Measurements from ENCODE around the gene GTSE1. TPM values are rescaled to one million over a fixed set of nuclear protein-coding genes. Genes with fewer than 3 reads are reported as not detected.

GTSE1 gene
- total and polyA plus RNA-seq, 2 of the 13 experiments (the other 11 are each of a cell fraction or from before 2014, with no cell fraction given): 10.7 to 13.5 TPM

GRCh38 chr22:46267431-46268279 lies 29.0 kb upstream of the GTSE1 start, which contains the start of gene TTC38 (continued):
- peak; percentile 92 for TF ChIP-seq SKIL (CRISPR knock-in tag; IDR thresholded peaks at IDR 0.05; ENCODE audit: borderline replicate concordance)
- peak; percentile 92 for TF ChIP-seq RXRA (CRISPR knock-in tag; IDR thresholded peaks at IDR 0.05)
- no peak; the same call in 1 of the 2 replicates for TF ChIP-seq ZFP36L1 (CRISPR knock-in tag; IDR thresholded peaks at IDR 0.05)
- no peak for TF ChIP-seq ZKSCAN5 (CRISPR knock-in tag; IDR thresholded peaks at IDR 0.05)
- TF ChIP-seq ZNF414 (CRISPR knock-in tag; IDR thresholded peaks at IDR 0.05): no peak
- no peak for TF ChIP-seq ZBTB1 (CRISPR knock-in tag; IDR thresholded peaks at IDR 0.05; ENCODE audit: borderline replicate concordance)
- 0 out of 2 replicates have a peak, but pooled peaks have one; percentile 69 for TF ChIP-seq ZNF331 (CRISPR knock-in tag; IDR thresholded peaks at IDR 0.05)
- TF ChIP-seq ATF2 (CRISPR knock-in tag; IDR thresholded peaks at IDR 0.05): no peak
- TF ChIP-seq NFIC (IDR thresholded peaks at IDR 0.05; ENCODE audit: low read length): no peak
- no peak for TF ChIP-seq SRSF9 (IDR thresholded peaks at IDR 0.05; ENCODE audit: borderline replicate concordance, insufficient read depth, low read depth, low read length, poor library complexity, severe bottlenecking)
- no peak for TF ChIP-seq MEF2D (CRISPR knock-in tag; IDR thresholded peaks at IDR 0.05)
- no peak for TF ChIP-seq ZEB1 (IDR thresholded peaks at IDR 0.05; ENCODE audit: insufficient replicate concordance, low read depth)
- TF ChIP-seq ZNF484 (CRISPR knock-in tag; IDR thresholded peaks at IDR 0.05; ENCODE audit: borderline replicate concordance, low read depth): no peak
- TF ChIP-seq ZNF782 (CRISPR knock-in tag; IDR thresholded peaks at IDR 0.05; ENCODE audit: borderline replicate concordance): no peak
- TF ChIP-seq PATZ1 (CRISPR knock-in tag; IDR thresholded peaks at IDR 0.05): peak; percentile 63; the same call in 1 of the 2 replicates
- TF ChIP-seq ZNF790 (CRISPR knock-in tag; IDR thresholded peaks at IDR 0.05; ENCODE audit: borderline replicate concordance): 0 out of 2 replicates have a peak, but pooled peaks have one; percentile 22
- TF ChIP-seq BCL3 (CRISPR knock-in tag; IDR thresholded peaks at IDR 0.05): no peak; the same call in 1 of the 2 replicates

All from HepG2 (cell line).